ENCODE results near the gene UBIAD1. TPM values are rescaled to one million over a fixed set of nuclear protein-coding genes. Genes with fewer than 3 reads are reported as not detected.

The UBIAD1 gene
- total and polyA plus RNA-seq, 2 donors (not counting 3 experiments of a cell fraction or from before 2014, with no cell fraction given): 12.7 to 17.8 TPM

DNA sequence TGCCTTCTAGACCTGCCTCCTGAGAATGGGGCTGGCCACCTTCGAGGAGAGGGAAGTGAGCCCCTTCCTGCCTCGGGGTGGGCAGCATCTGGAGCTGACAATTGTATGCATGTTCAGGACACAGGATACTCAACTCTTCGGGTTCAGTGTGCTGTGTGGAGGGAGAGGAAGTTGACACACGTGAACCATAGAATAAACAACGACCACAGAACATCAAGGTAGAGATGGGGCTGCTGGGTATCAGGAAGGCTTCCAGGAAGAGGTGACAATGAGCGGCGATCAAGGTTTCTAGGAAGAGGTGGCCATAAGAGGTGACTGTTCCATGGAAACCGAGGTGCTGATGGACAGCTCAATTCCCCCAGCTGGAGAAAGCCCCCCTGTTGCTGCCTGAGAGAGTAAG, 22.0 kb downstream of the UBIAD1 start:
- intact Hi-C loops (cut with micrococcal nuclease): no loop called here
- Histone ChIP-seq H3K79me2 (ENCODE audit: control insufficient read depth, insufficient read depth, low read length) (no peaks in the 10 kb centered on the region), H2AFZ (ENCODE audit: low read depth, low read length) (no peak overlapping the region), H3K36me3 (ENCODE audit: control insufficient read depth in 2 of 2, extremely low read depth in 1 of 2, insufficient read depth in 2 of 2, low read length in 2 of 2) (no peaks in the 10 kb centered on the region), H3K27me3 (ENCODE audit: control insufficient read depth in 2 of 2, insufficient read depth in 2 of 2, low read length in 2 of 2) (no peaks in the 10 kb centered on the region), H3K4me1 (ENCODE audit: control insufficient read depth, extremely low read depth, insufficient read depth, low read length) (no peaks in the 10 kb centered on the region), H4K20me1 (replicated peaks; ENCODE audit: control insufficient read depth, extremely low read depth, insufficient read depth, low read length) (no peaks in the 10 kb centered on the region), H3K4me3 (replicated peaks in 1 of 3; ENCODE audit: insufficient read depth in 1 of 3, low read depth in 1 of 3, low read length in 3 of 3) (no peak overlapping the region), H3K27ac (ENCODE audit: insufficient read depth, low read depth, low read length) (no peak overlapping the region), H3K9me1 (replicated peaks; ENCODE audit: control insufficient read depth, extremely low read depth, insufficient read depth, low read length) (no peaks in the 10 kb centered on the region), H3K9me3 (replicated peaks; ENCODE audit: control insufficient read depth, insufficient read depth, low read length) (no peaks in the 10 kb centered on the region), H3K4me2 (ENCODE audit: insufficient read depth, low read length) (no peak overlapping the region), H3K9ac (replicated peaks; ENCODE audit: extremely low read depth, insufficient read depth, low read length) (no peak overlapping the region)
- TF ChIP-seq, protein P1, sequence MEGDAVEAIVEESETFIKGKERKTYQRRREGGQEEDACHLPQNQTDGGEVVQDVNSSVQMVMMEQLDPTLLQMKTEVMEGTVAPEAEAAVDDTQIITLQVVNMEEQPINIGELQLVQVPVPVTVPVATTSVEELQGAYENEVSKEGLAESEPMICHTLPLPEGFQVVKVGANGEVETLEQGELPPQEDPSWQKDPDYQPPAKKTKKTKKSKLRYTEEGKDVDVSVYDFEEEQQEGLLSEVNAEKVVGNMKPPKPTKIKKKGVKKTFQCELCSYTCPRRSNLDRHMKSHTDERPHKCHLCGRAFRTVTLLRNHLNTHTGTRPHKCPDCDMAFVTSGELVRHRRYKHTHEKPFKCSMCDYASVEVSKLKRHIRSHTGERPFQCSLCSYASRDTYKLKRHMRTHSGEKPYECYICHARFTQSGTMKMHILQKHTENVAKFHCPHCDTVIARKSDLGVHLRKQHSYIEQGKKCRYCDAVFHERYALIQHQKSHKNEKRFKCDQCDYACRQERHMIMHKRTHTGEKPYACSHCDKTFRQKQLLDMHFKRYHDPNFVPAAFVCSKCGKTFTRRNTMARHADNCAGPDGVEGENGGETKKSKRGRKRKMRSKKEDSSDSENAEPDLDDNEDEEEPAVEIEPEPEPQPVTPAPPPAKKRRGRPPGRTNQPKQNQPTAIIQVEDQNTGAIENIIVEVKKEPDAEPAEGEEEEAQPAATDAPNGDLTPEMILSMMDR (IDR thresholded peaks at IDR 0.05; ENCODE audit: extremely low read depth in 1 of 2, insufficient read depth in 1 of 2, low read depth in 1 of 2, low read length in 2 of 2): no peak
- TF ChIP-seq, protein P2, sequence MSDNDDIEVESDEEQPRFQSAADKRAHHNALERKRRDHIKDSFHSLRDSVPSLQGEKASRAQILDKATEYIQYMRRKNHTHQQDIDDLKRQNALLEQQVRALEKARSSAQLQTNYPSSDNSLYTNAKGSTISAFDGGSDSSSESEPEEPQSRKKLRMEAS (IDR thresholded peaks at IDR 0.05; ENCODE audit: insufficient read depth, insufficient read length): no peak
- TF ChIP-seq EZH2 (IDR thresholded peaks at IDR 0.05; ENCODE audit: borderline replicate concordance, low read depth, low read length, severe bottlenecking) (no peak), FOS (IDR thresholded peaks at IDR 0.05; ENCODE audit: borderline replicate concordance, insufficient read depth, low read length) (no peak), POLR2A (IDR thresholded peaks at IDR 0.05; ENCODE audit: low read depth, low read length) (no peak), POLR2AphosphoS5 (IDR thresholded peaks at IDR 0.05; ENCODE audit: insufficient read depth, low read depth, low read length) (no peak), MYC (IDR thresholded peaks at IDR 0.05; ENCODE audit: low read depth, low read length) (no peak), GATA2 (IDR thresholded peaks at IDR 0.05; ENCODE audit: insufficient read depth, insufficient read length, low read depth, low read length) (no peak)
- FAIRE-seq (no peak), DNase-seq (ENCODE audit: low read depth, low spot score) (no peak)
- dilution Hi-C loops (cut with MboI; ENCODE audit: extremely low pct_ligation_motif_present, low sequenced_read_pairs): no loop called here
- POLR2A ChIA-PET: no interaction called here
- no TSS peak for BruUV-seq (replicated peaks)
- CTCF ChIA-PET: interaction anchor here (1.2 to 1.4 kb wide), 4 partner anchors 21 to 351 kb away, joined by 3 to 4 read pairs (median 3); partner anchors contain the start of gene UBIAD1
